Measurements from ENCODE around the gene FAM168A. TPM values are rescaled to one million over a fixed set of nuclear protein-coding genes. Genes with fewer than 3 reads are reported as not detected.
A peak's percentile ranks its signal among the peaks of the same experiment; 100 is the strongest.

FAM168A gene
- total and polyA plus RNA-seq, 10 of the 15 experiments (the other 5 are each of a cell fraction or from before 2014, with no cell fraction given) = 1.7 to 20.0 (median 10.0) TPM

DNA sequence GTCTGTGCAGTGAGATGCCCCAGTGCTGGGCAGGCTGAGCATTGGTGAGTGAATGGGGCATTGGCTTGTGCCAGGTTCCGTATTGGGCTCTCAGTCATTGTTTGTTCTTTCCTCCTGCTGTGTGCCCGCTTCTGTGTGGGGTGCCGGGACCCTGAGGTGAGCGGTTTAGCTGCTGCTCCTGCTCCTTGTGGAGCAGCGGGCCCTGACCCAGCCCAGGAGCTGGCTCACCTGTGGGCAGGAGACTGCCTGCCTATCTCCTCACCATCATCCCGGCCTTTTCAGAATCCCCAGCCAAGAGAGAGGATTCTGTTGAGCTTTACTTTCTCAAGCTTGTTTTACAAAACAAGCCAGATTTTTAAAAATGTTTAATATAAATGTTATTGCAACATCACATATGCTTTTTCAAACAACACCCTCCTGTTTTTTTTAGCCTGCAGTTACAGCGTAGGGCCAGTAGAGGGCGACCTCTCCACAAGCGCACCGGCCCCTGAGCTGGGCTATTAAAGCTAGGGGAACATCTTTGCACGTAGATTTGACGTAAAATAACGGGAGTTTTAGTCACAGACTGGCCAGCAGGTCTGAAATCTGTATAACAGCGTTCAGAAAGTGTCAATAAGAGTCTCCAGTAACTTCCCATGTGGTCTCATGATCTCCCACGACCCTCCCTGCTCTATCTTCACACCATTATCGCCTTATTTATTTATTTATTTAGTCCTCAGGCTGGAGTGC lies 246.8 kb downstream of the FAM168A start:
- in situ Hi-C loops (cut with MboI) (loop anchor here (5.0 kb wide), 1 partner anchor 311 kb away; no protein-coding TSS in a partner anchor), intact Hi-C loops (cut with micrococcal nuclease; ENCODE audit: unreplicated experiment) (loop anchor here (1.0 to 2.0 kb wide), 2 partner anchors 42 to 310 kb away; no protein-coding TSS in a partner anchor)
- POLR2A ChIA-PET = interaction anchor here (0.6 to 1.0 kb wide), 5 partner anchors 9 to 310 kb away, joined by 3 to 5 read pairs (median 4); no protein-coding TSS in a partner anchor
- H3K4me1 ChIP-seq (ENCODE audit: control insufficient read depth, insufficient read depth, low read length) = no peaks in the 10 kb centered on the region
- ATAC-seq (peak; percentile 89), DNase-seq (ENCODE audit: low read depth, low spot score) (no peak), FAIRE-seq (peak; percentile 18)
- no peak overlapping the region for H2AFZ ChIP-seq (ENCODE audit: control insufficient read depth, low read depth, low read length)
- CTCF ChIA-PET = interaction anchor here (0.6 to 15.3 kb wide), 63 partner anchors 9 to 590 kb away, joined by 3 to 400 read pairs (median 5); partner anchors contain the start of genes ARHGEF17 and RELT
- peaks cover 0 to 3% of the 10 kb centered on the region in 2 experiments; a peak in 2 of 4 replicates for H3K36me3 ChIP-seq (ENCODE audit: control insufficient read depth in 2 of 2, insufficient read depth in 2 of 2, low read length in 1 of 2)
- no TSS peak for BruUV-seq (replicated peaks)
- no peak overlapping the region for H3K9ac ChIP-seq (ENCODE audit: control insufficient read depth, insufficient read depth, low read length)
- no peaks in the 10 kb centered on the region for H3K79me2 ChIP-seq (ENCODE audit: control insufficient read depth, insufficient read depth, low read length)
- H3K4me3 ChIP-seq = no peak overlapping the region
- H3K27me3 ChIP-seq (replicated peaks in 1 of 2; ENCODE audit: control insufficient read depth in 2 of 2, insufficient read depth in 2 of 2, low read length in 1 of 2) = no peaks in the 10 kb centered on the region
- no peaks in the 10 kb centered on the region for H4K20me1 ChIP-seq (ENCODE audit: control insufficient read depth, insufficient read depth)
- no peak overlapping the region for H3K27ac ChIP-seq (ENCODE audit: control insufficient read depth, insufficient read depth)
- SMC1A ChIA-PET (ENCODE audit: uncharacterized antibody, unreplicated experiment) = interaction anchor here (0.6 to 3.8 kb wide), 42 partner anchors 10 to 434 kb away, joined by 3 to 60 read pairs (median 4); partner anchors contain the start of genes ARHGEF17 and FAM168A
- RAD21 ChIA-PET (ENCODE audit: unreplicated experiment) = interaction anchor here (0.7 to 5.6 kb wide), 34 partner anchors 9 to 428 kb away, joined by 3 to 71 read pairs (median 5); partner anchors contain the start of gene ARHGEF17
- no peaks in the 10 kb centered on the region for H3K9me3 ChIP-seq (replicated peaks; ENCODE audit: control insufficient read depth, insufficient read depth, low read length)
- 21% methylated on average over 16 of the region's 16 CpGs for WGBS (ENCODE audit: insufficient coverage, insufficient replicate concordance, low lambda C conversion rate, missing lambda C conversion rate)
- no peak overlapping the region for H3K4me2 ChIP-seq (ENCODE audit: control insufficient read depth, insufficient read depth)
- 0 out of 4 replicates have a peak, but pooled peaks of 1 of the 2 experiments have one; percentile 9 for TF ChIP-seq BHLHE40 (IDR thresholded peaks at IDR 0.05; ENCODE audit: borderline replicate concordance in 1 of 2, low read depth in 2 of 2, low read length in 1 of 2)
- TF ChIP-seq SMC3 (IDR thresholded peaks at IDR 0.05; ENCODE audit: borderline replicate concordance, low read length) = peak; percentile 94
- 0 out of 2 replicates have a peak, but pooled peaks have one; percentile 34 for TF ChIP-seq HSF1 (IDR thresholded peaks at IDR 0.05; ENCODE audit: low read depth, low read length)
- TF ChIP-seq, protein P1, sequence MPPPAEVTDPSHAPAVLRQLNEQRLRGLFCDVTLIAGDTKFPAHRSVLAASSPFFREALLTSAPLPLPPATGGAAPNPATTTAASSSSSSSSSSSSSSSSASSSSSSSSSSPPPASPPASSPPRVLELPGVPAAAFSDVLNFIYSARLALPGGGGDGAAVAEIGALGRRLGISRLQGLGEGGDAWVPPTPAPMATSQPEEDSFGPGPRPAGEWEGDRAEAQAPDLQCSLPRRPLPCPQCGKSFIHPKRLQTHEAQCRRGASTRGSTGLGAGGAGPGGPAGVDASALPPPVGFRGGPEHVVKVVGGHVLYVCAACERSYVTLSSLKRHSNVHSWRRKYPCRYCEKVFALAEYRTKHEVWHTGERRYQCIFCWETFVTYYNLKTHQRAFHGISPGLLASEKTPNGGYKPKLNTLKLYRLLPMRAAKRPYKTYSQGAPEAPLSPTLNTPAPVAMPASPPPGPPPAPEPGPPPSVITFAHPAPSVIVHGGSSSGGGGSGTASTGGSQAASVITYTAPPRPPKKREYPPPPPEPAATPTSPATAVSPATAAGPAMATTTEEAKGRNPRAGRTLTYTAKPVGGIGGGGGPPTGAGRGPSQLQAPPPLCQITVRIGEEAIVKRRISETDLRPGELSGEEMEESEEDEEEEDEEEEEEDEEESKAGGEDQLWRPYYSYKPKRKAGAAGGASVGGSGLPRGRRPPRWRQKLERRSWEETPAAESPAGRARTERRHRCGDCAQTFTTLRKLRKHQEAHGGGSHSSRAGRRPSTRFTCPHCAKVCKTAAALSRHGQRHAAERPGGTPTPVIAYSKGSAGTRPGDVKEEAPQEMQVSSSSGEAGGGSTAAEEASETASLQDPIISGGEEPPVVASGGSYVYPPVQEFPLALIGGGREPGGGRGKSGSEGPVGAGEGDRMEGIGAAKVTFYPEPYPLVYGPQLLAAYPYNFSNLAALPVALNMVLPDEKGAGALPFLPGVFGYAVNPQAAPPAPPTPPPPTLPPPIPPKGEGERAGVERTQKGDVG (CRISPR knock-in tag; IDR thresholded peaks at IDR 0.05) = no peak
- TF ChIP-seq, protein P2, sequence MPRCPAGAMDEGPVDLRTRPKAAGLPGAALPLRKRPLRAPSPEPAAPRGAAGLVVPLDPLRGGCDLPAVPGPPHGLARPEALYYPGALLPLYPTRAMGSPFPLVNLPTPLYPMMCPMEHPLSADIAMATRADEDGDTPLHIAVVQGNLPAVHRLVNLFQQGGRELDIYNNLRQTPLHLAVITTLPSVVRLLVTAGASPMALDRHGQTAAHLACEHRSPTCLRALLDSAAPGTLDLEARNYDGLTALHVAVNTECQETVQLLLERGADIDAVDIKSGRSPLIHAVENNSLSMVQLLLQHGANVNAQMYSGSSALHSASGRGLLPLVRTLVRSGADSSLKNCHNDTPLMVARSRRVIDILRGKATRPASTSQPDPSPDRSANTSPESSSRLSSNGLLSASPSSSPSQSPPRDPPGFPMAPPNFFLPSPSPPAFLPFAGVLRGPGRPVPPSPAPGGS (IDR thresholded peaks at IDR 0.05; ENCODE audit: borderline replicate concordance, insufficient read depth, low read depth, low read length, poor library complexity, severe bottlenecking) = no peak
- TF ChIP-seq RAD21 (IDR thresholded peaks at IDR 0.05; ENCODE audit: insufficient read depth, low read depth, low read length) = peak; percentile 96
- TF ChIP-seq YY1 (IDR thresholded peaks at IDR 0.05; ENCODE audit: low read depth, low read length) = peak; percentile 64
- TF ChIP-seq, protein P3, sequence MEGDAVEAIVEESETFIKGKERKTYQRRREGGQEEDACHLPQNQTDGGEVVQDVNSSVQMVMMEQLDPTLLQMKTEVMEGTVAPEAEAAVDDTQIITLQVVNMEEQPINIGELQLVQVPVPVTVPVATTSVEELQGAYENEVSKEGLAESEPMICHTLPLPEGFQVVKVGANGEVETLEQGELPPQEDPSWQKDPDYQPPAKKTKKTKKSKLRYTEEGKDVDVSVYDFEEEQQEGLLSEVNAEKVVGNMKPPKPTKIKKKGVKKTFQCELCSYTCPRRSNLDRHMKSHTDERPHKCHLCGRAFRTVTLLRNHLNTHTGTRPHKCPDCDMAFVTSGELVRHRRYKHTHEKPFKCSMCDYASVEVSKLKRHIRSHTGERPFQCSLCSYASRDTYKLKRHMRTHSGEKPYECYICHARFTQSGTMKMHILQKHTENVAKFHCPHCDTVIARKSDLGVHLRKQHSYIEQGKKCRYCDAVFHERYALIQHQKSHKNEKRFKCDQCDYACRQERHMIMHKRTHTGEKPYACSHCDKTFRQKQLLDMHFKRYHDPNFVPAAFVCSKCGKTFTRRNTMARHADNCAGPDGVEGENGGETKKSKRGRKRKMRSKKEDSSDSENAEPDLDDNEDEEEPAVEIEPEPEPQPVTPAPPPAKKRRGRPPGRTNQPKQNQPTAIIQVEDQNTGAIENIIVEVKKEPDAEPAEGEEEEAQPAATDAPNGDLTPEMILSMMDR (IDR thresholded peaks at IDR 0.05 in 2 of 3, conservative IDR thresholded peaks at IDR 0.05 in 1 of 3; ENCODE audit: control insufficient read depth in 2 of 3, extremely low read depth in 1 of 3, insufficient read depth in 1 of 3, low read depth in 3 of 3, low read length in 3 of 3) = peak; percentile 94 to 99 (median 97)
- no peak for TF ChIP-seq ESRRA (IDR thresholded peaks at IDR 0.05; ENCODE audit: low read length)
- TF ChIP-seq EGR1 (IDR thresholded peaks at IDR 0.05; ENCODE audit: borderline replicate concordance in 1 of 2, low read depth in 2 of 2, low read length in 2 of 2) = no peak
- peak; percentile 84 for TF ChIP-seq ZNF384 (IDR thresholded peaks at IDR 0.05; ENCODE audit: borderline replicate concordance, low read depth, low read length)
- TF ChIP-seq CBX5 (IDR thresholded peaks at IDR 0.05; ENCODE audit: low read depth) = no peak
